Stimulated activated naive CD4-positive, alpha-beta T cell (primary cell): ENCODE measurements around the gene CBR3.
"Not testable (repeated sequence)": the region's sequence is repeated elsewhere in the genome, so short reads cannot be mapped to it uniquely, and the experiment has no call there.

Source experiments
- DNase-seq, 6 experiments: peaks; one replicate each; lab custom pipeline; 2025; lab: John Stamatoyannopoulos, UW

The CBR3 gene

DNA sequence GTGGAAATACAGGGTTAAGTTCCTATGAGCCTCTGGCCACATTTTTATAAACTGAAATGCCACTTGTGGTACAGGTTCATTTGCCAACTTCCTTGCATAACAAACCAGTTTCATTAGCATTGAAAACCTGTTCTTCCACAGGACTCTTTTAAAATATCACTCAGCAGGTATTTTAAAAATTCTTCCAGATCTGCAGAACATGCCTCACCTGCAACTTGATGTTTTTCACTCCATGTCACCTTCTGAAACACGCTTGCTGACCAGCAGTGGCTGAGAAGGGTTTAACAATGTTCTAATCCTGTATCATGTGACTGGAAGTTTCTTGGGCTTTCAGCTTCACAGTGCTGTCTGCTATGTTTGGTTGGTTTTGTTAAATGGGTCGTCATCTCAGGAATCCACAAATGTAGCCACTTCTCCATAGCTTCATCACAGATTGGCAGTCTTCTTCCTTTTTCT lies 17.6 kb upstream of the CBR3 start:
- no peak for DNase-seq

DNA sequence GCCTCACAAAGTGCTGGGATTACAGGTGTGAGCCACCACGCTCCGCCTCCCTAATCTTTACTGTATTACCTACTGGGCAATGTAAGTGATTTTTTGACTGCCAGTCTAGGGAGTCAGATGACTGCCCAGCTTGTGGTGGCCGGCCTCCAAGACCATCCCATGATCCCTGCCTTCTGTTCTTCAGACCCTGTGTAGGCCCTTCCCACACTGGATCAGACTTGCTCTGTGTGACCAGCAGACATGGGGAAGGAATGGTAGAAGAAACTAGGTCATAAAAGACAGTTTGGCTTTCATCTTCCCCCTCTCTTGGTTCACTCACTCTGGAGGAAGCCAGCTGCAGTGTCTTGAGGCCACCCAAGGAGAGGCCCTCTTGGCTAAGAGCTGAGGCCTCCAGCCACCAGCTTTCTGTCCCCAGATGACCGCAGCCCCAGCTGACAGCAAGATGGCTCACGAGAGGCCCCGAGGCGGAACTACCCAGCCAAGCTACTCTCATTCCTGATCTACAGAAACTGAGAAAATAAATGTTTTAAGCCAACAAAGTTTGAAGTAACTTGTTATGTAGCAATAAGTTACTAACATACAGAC lies 14.5 kb upstream of the CBR3 start:
- no peak for DNase-seq

DNA sequence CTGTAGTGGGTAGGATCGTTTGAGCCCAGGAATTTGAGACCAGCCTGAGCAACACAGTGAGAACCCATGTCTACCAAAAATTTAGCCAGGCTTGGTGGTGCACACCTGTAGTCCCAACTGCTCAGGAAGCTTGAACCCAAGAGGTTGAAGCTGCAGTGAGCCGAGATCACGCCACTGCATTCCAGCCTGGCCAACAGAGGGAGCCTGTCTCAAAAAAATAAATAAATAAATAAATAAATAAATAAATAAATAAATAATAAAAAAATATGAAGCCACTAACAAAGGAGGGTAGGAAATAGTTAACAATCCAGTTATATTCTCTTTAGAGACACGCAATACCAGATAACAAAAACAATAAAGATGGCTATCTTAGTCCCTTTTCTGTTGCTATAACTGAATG lies 11.9 kb upstream of the CBR3 start:
- no peak for DNase-seq

DNA sequence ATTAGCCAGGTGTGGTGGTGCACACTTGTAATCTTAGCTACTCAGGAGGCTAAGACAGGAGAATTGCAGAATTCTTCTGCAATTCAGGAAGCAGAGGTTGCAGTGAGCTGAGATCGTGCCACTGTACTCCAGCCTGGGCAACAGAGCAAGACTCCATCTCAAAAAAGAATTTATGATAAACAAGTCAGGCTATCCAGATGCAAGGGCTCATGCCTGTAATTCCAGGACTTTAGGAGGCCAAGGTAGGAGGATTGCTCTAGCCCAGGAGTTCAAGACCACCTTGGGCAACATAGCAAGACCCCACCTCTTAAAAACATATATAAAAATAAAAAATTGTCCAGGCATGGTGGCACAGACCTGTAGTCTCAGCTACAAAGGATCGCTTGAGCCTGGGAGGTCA lies 10.5 kb upstream of the CBR3 start:
- DNase-seq: no peak

DNA sequence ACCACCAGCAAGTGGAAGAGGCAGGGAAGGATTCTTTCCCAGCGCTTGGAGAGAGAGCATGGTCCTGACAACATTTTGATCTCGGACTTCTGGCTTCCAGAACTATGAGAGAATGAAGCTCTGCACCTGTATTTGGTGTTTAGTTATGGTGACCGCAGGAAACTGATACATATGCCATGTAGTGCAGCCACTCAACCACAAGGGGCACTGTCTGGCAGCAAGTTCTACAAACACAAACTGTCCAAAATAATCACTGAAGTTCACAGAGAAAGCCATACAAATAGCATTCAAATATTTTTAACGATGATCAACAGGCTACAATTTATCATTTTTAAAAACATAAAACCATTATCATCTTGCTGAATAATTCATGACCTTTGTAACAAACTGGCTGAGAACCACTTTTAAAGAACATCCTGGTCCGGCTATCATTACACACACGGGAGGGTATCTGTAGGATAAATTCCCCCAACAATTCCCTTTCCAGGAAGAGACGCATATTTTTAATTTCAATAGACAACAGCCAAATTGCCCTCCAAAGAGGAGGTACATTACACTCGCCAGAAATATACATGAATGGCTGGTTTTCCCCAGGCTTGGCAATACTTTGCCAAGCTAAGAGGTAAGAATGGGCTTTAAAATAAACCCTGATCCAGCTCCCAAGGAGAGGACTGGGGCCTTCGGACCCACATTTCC lies 9.2 kb upstream of the CBR3 start:
- DNase-seq: peak in 5 of 6 experiments; percentile 5 to 59 (median 38)

DNA sequence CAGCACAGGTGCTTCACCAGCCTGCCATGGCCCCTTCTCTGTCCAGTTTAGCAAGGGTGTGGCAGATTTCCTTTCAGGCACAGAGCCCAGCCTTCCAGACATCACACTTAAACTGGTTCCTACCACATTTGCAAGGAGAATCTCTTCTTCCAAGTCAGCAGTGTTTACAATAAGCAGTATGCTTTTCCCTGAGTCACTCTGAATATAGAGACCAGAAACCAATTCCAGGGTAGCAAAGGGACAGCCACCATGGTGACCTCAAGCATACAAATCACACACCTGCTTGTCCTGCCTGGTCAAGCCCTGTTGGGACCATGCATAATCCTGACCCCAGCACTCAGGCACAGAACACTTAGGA lies 8.7 kb upstream of the CBR3 start:
- no peak for DNase-seq

DNA sequence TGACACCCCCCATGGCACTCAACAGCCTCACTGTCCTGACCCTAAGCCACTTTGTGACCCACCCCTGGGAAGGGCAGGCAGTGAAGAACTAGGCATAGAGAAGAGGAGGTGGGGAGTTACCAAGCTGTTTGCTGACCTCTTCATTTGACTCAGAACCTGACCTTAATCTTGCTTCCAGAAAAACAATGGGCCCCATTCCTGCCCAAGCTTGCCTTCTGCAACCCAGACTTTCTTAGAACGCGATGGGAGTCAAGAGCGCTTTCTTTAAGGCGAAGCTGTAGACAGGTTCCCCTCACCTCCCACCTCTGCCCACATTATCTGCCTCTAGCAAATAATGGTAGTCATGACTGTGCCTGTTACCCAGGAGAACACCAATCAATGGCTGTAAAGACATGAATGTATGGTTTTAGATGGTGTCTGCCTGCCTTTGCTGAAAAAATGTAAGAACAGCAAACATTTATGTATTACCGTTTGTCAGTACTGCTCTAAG lies 8.2 kb upstream of the CBR3 start:
- DNase-seq: no peak

DNA sequence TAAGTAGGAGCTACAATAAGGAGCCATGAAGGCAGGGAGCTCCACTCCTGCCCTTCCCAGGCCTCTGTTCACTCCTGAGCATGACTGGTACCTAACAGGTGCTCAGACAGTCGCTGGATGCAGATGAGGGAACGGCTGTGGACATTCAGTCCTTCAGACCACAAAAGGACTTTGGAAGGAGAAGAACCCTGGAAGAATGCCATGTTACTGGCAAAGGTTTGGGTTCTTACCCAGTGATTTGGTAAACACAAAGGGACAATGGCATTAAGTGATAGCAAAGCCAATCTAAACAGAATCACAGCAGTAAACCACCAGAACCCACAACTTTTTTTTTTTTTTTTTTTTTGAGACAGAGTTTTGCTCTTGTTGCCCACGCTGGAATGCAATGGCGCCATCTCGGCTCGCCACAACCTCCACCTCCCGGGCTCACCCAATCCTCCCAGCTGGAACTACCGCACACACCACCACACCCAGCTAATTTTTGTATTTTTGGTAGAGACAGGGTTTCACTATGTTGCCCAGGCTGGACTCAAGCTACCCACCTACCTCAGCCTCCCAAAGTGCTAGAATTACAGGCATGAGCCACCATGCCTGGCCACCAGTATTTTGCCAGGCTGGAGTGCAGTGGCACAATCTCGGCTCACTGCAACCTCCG lies 7.5 kb upstream of the CBR3 start:
- no peak for DNase-seq

DNA sequence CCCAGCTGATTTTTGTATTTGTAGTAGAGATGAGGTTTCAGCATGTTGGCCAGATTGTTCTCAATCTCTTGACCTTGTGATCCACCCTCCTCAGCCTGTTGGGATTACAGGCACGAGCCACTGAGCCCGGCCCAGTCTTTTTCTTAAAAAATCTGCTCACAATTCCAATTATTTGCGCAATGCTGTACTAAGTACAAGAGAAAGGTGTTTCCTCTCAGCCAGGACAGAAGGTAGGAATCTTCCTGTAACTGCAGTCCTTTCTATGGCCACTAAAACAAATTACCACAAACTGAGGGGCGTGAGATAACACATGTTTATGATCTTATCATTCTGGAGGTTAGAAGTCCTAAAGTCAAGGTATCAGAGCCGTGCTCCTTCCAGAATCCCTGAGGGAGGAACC lies 6.9 kb upstream of the CBR3 start:
- DNase-seq: no peak

DNA sequence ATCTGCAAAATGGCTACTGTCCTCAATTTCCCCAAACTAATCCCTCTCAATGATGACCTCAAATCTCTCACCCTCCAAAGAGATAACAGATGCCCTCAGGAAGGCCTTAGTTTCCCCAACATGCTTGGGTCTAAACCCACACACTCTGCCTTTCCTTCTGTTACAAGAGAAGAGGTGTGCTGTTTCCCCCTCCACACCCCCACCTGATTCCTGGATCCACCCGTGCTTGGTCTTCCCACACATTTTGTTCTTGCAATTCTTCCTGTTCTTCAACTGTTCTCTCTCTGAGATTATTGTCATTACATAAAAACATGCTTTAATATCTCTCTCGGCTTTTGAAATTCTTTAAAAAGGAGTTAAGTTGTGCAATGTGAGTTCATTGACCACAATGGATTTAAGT lies 5.7 kb upstream of the CBR3 start:
- DNase-seq: no peak

DNA sequence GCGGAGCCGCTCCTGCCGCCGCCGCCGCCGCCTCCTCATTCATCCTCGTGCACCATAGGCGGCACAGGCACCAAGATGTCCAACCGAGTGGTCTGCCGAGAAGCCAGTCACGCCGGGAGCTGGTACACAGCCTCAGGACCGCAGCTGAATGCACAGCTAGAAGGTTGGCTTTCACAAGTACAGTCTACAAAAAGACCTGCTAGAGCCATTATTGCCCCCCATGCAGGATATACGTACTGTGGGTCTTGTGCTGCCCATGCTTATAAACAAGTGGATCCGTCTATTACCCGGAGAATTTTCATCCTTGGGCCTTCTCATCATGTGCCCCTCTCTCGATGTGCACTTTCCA lies 4.5 kb upstream of the CBR3 start:
- DNase-seq: peak in 1 of 6 experiments; percentile 21

DNA sequence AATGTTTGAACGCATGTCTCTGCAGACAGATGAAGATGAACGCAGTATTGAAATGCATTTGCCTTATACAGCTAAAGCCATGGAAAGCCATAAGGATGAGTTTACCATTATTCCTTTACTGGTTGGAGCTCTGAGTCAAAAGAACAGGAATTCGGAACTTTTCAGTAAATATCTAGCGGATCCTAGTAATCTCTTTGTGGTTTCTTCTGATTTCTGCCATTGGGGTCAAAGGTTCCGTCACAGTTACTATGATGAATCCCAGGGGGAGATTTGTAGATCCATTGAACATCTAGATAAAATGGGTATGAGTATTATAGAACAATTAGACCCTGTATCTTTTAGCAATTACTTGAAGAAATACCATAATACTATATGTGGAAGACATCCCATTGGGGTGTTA lies 4.0 kb upstream of the CBR3 start:
- not testable (repeated sequence) for DNase-seq

DNA sequence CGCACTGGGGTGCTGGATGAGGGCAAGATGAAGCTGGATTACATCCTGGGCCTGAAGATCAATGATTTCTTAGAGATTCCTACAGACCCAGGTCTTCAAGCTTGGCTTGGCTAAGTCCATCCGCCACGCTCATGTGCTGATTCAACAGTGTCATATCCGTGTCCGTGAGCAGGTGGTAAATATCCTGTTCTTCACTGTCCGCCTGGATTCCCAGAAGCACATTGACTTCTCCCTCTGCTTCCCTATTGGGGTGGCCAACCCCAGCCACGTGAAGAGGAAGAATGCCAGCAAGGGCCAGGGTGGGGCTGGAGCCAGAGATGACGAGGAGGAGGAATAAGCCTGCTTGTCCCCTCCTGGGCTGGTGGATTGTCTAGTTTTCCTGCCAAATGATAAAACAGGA lies 2.2 kb upstream of the CBR3 start:
- no peak for DNase-seq

DNA sequence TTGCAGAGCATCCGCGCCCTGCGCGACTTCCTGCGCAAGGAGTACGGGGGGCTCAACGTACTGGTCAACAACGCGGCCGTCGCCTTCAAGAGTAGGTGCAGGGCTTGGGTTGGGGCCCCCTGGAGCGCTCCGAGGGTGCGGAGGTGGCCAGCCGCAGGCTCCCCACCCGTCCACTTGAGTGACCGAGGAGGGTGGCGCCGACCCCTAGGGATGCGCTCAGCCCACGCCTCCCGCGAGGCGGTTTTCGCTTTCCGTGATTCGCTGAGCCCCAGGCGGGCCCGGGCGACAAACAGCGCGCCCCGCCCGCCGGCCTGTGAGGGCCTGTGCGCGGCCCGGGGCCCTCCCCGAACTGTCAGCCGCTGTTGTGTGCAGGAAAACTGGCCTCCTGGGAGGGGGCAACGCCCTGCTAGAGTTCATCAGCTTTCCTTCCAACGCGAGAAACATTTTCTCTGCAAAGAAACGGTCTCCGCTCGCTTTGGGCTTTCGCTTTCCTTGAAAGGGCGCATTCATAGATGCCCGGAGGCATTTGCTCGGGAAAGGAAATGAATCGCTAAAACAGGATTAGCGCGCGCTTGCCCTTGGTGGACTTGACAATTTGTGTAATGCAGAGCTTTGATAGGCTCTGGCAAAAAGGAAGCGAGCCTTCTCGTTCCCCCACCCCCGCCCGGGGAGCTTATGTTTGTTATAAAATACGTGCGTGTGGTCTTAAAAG lies 668 bp downstream of the CBR3 start:
- DNase-seq: peak; percentile 17 to 54 (median 45)

DNA sequence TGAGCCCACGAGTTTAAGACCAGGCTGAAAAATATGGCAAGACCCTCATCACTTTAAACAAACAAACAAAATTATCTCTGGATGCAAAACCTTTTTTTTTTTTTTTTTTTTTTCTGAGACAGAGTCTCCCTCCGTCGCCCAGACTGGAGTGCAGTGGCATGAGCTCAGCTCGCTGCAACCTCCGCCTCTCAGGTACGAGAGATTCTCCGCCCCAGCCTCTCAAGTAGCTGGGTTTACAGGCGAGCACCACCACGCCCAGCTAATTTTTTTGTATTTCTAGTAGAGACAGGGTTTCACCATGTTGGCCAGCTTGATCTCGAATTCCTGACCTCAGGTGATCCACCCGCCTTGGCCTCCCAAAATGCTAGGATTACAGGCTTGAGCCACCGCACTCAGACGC lies 4.9 kb downstream of the CBR3 start:
- not testable (repeated sequence) for DNase-seq

DNA sequence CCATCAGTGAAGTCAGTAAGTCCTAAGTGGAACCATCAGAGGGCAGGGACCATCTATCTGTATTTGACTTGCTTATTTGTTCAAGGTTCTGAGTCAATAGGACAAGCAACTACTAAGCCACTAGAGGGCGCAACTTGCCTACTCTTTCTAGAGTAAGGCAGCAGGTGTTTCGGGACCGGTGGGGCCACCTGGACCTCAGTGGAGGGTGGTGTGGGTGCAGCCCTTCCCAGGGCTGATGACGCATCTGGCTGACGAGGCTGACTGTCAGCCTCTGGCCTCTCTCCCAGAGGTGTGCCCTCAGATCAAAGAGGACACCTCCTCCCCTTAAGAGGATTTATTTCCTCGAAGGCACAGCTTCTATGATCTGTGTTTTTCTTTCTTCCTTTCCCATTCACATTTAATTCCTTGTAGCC lies 6.6 kb downstream of the CBR3 start:
- peak; percentile 62 to 87 (median 87) for DNase-seq

DNA sequence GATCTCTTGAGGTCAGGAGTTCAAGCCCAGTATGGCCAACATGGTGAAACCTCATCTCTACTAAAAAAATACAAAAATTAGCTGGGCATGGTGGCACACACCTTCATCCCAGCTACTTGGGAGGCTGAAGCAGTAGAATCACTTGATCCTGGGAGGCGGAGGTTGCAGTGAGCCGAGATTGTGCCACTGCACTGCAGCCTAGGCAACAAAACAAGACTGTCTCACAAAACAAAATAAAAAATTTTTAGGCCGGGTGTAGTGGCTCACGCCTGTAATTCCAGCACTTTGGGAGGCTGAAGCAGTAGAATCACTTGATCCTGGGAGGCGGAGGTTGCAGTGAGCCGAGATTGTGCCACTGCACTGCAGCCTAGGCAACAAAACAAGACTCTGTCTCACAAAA lies 9.4 kb downstream of the CBR3 start:
- not testable (repeated sequence) for DNase-seq

DNA sequence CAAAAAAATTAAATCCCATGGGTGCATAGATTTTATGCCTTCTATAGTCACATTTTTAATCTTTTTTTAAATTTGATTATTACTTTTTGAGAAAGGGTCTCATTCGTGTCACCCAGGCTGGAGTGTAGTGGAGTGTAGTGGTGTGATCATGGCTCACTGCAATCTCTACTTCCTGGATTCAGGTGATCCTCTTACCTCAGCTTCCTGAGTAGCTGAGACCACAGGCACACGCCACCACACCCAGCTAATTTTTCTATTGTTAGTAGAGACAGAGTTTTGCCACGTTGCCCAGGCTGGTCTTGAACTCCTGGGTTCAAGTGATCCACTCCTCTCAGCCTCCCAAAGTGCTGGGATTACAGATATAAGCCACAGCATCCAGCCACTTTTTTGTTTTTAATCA lies 10.4 kb downstream of the CBR3 start:
- peak in 3 of 6 experiments; percentile 17 to 25 (median 24) for DNase-seq

DNA sequence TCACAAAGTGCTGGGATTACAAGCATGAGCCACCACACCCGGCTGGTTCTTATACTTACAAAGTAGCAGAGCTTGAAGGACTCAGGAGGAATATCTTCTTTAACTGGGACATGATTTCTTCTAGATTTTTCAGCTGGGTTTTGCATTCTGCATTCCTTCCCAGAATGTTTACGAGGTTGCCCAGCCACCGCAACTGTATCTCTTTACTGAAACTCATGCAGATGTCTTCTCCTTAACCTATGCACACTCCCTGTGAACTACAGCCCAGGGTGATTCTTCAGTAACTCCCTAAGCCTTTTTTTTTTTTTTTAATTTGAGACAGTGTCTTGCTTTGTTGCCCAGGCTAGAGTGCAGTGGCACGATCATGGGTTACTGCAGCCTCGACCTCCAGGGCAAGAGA lies 13.0 kb downstream of the CBR3 start:
- no peak for DNase-seq

DNA sequence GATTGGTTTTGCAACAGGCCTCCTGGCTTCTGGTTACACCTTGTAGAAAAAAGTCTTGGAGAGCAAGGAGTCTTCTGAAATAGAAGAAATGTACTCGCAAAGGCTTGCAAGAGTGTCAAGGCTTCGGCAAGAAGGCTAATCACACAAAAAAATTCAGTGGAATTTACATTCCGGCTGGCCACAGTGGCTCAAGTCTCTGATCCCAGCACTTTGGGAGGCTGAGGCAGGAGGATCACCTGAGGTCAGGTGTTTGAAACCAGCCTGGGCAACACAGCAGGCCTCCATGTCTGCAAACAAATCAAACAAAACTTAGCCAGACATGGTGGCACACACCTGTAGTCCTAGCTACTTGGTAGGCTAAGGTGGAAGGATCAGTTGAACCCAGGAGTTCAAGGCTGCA lies 14.0 kb downstream of the CBR3 start:
- no peak for DNase-seq

DNA sequence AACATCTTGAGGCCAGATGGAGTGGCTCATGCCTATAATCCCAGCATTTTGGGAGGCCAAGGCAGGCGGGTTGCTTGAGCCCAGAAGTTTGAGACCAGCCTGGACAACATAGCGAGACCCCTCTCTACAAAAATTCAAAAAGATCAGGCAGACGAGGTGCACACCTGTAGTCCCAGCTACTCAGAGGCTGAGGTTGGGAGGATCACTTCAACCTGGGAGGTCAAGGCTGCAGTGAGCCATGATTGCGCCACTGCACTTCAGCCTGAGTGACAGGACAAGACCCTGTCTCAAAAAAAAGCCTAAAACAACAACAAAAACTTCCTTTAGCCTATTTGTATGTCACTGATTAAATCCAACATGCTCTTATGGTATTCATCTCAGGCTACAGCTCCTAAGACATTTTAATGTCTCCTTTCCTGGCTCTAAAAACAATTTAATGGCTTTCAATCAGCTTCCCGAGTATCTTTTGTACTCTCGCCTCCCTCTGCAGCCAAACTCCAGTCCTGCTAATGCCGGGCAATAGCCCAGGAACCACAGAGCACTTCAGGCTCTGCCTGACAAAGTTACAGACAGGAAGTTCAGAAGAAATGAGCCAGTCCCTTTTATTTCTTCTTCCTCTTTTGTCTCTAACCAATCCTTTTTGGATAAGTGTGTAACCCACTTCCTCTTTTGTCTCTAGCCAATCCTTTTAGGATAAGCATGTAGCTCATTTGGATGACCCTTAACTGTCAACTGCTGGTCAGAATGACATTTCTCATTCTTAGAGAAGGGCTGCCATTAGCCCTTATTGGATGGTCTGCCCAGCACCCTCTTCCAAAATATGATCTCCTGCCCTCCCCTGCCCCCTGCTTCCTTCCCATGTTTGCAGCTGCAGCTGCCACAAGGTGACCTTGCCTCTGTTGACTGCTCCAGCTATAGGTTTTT lies 15.2 kb downstream of the CBR3 start:
- DNase-seq: no peak
